AG09319 (cell line): ENCODE results near the gene RASSF8.

Experiments
- DNase-seq: peaks from one replicate; pipeline ENCODE4 v3.0.0-alpha.2; 2010; ENCODE audit warnings: low read depth; ENCODE audit errors: extremely low read depth
- TF ChIP-seq, protein P1 (sequence below): IDR thresholded peaks from 2 replicates; pipeline ENCODE4 v1.5.1; 2011; ENCODE audit warnings: low read depth, mild to moderate bottlenecking, inconsistent platforms, low read length, moderate library complexity

Gene RASSF8

DNA sequence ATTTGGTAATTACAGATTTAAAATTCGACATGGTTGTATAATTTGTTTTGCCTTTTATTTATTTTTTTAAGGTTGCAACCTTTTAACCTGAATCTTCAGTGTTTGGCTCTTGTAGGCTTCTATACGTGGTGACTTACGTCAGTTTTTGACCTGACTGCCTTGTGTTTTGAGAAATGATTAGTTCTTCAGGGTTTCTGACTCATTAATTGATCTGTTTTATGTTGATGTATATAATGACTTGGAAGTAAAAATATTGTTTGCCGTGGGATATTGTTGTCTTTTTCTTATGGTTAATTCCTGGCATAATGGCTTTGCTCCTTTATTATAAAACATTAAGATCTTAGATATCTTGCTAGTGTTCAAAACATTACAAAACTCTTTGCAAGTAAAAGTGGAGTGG lies 2.5 kb downstream of the RASSF8 start:
- TF ChIP-seq, protein P1, sequence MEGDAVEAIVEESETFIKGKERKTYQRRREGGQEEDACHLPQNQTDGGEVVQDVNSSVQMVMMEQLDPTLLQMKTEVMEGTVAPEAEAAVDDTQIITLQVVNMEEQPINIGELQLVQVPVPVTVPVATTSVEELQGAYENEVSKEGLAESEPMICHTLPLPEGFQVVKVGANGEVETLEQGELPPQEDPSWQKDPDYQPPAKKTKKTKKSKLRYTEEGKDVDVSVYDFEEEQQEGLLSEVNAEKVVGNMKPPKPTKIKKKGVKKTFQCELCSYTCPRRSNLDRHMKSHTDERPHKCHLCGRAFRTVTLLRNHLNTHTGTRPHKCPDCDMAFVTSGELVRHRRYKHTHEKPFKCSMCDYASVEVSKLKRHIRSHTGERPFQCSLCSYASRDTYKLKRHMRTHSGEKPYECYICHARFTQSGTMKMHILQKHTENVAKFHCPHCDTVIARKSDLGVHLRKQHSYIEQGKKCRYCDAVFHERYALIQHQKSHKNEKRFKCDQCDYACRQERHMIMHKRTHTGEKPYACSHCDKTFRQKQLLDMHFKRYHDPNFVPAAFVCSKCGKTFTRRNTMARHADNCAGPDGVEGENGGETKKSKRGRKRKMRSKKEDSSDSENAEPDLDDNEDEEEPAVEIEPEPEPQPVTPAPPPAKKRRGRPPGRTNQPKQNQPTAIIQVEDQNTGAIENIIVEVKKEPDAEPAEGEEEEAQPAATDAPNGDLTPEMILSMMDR = no peak
- DNase-seq = no peak

DNA sequence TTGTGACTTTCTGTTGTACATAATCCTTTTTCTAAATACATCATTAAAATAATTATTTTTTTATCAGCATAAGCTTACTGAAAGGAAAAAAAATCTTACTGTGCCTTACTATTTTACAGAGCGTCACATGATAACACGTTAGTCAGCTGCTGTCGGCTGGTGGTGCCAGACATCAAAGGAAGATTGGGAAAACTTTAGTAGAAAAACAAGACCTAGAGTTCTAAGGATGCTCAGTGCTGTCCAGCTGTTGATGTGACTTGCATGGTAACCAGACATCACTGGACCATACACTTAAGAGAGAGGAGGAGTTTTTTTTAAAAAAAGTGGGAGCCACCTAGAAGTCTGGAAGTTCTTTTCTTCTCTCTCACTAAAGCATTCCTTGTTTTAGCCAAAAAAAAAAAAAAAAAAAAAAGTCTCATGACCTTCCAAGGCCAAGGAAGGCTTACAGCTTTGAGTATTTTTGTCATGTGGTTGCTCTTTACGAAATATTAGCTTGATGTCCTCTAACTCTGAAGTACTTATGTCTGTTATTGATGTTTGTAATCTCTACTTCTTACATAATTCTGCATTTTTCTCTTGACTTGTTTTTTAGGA lies 4.5 kb downstream of the RASSF8 start:
- DNase-seq = no peak
- TF ChIP-seq, protein P1 = no peak

DNA sequence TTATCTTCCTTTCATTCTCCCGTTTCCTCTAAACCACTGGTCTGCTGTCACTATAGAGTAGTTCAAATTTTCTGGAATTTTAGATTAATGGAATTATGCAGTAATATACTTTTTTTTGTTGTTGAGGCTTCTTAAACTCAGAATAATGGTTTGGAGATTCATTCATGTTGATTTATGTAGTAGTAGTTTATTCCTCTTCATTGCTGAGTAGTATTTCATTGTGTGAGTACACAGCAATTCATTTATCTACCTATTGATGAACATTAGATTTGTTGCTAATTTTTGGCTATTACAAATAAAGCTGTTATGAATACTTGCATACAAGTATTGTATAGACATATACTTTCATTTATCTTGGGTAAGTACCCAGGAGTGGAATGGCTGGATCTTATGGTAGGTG lies 7.2 kb downstream of the RASSF8 start:
- TF ChIP-seq, protein P1 = no peak
- DNase-seq = no peak

DNA sequence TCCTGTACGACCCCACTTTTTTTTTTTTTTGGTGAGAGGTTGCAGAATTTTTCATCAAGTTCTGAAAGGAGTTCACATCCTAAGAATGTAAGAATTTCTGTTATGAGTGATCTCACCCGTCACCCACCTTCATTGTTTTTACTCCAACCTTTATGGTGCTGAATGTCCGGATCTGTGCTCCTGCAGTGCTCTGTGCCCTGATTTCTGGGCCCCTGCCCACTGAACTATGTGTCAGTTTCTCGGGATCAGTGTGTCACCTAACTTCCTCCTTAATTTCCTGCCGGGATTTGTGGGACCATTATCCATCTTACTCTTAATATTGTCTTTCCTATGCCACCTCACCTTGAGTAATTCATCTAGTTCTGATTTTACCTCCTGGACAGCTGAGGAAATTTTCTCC lies 11.6 kb downstream of the RASSF8 start:
- TF ChIP-seq, protein P1 = no peak
- no peak for DNase-seq

DNA sequence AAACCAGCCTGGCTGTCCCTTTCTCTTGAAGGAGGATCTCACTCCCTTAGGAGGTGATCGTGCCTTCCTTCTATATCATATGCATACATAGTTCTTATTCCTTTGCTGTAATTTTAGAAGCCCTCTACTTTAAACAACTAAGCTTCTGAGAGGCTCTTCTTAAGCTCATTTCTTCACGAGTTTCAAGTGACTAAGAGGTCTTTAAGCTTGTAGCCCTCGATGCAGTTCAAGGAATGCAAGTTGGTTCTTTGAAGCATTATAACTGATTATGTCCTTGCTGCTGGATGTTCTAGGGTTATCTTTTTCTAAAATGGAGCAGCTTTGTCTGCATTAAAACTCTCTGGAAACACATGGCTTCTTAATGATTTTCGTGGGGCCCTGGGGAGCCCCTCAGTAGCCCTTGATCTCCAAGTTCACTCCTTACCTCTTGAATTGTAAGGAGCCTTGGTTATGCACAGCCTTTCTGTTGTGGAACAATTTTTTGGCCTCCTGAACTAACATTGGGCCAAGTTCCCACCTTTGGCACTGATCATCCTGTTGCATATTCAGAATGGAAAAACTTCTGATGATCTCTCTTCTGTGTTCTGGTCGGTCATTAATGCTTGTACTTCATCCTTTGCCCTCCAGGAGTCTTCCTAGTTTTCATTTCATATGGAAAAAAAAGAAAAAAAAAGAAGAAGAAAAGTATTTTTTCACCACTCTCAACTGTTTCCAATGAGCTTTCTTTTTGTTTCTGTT lies 12.6 kb downstream of the RASSF8 start:
- DNase-seq = no peak
- TF ChIP-seq, protein P1 = peak; percentile 18

DNA sequence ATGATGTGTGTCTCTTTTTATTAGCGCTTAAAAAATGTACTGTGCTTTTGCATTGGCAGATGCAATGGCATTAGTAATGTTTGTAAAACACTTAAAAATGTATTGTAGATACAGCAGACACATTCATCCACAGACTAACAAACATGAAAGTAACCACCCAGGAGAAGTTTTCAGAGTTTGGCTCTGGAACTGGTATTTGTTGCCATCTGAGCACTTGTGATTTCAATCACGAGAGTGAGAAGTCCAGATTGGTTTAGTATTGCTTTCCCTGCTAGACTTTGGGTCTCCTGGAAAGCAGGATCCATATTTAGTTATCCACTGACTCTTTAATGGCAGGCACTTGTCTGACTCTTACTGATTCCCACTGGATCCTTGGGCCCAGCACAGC lies 13.2 kb downstream of the RASSF8 start:
- TF ChIP-seq, protein P1 = no peak
- no peak for DNase-seq

DNA sequence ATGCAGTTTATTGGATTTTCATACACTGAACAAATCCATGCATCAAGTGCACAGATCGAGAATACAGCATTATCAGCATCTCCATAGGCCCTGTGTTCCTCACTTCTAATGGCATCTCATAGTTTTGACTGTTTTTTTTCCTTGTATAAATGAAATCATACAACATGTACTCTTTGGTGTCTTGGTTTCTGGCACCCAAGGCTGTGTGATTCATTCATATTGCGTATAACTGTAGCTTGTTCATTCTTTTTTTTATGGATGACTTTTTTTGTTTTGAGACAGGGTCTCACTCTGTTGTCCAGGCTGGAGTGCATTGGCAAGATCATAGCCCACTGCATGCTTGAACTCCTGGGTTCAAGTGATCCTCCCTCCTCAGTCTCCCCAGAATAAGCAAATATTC lies 14.3 kb downstream of the RASSF8 start:
- TF ChIP-seq, protein P1 = no peak
- DNase-seq = no peak
